Stimulated activated CD8-positive, alpha-beta memory T cell treated with anti-CD3 and anti-CD28 coated beads, Interleukin-2, amount 100 ng/mL, for 48 hours (primary cell): ENCODE measurements around the gene BLTP2.
"Not testable (repeated sequence)": the region's sequence is repeated elsewhere in the genome, so short reads cannot be mapped to it uniquely, and the experiment has no call there.

Experiments used
- DNase-seq, 2 donors: peaks; one replicate each; pipeline ENCODE4 v3.0.0-alpha.2; 2020; ENCODE audit warnings: low read depth in 2 of 2

The BLTP2 gene

GRCh38 chr17:28644787-28645575, at the start of gene BLTP2:
BLTP2 (minus strand) TSS chr17:28645158; CDS start chr17:28645056, 102 bp downstream.
- DNase-seq, result peak; percentile 92 to 95

GRCh38 chr17:28693869-28694268, 48.9 kb upstream of the BLTP2 start:
- DNase-seq, result no peak

- DNase-seq, result no peak
These were observed 44.1 kb upstream of the BLTP2 start for GRCh38 chr17:28689011-28689410.

GRCh38 chr17:28688481-28688880, 43.5 kb upstream of the BLTP2 start:
- DNase-seq, result no peak

- no peak for DNase-seq
These were observed 41.3 kb upstream of the BLTP2 start for GRCh38 chr17:28686296-28686695.

GRCh38 chr17:28685366-28685765, 40.4 kb upstream of the BLTP2 start:
- no peak for DNase-seq

- DNase-seq, result no peak
These were observed 40.0 kb upstream of the BLTP2 start for GRCh38 chr17:28684963-28685362.

GRCh38 chr17:28682655-28683054, 37.7 kb upstream of the BLTP2 start:
- no peak for DNase-seq

GRCh38 chr17:28675980-28676379, 31.0 kb upstream of the BLTP2 start:
- no peak for DNase-seq

GRCh38 chr17:28675490-28675889, 30.5 kb upstream of the BLTP2 start:
- no peak for DNase-seq

GRCh38 chr17:28669918-28670317, 25.0 kb upstream of the BLTP2 start:
- DNase-seq, result no peak

GRCh38 chr17:28667870-28668269, 22.9 kb upstream of the BLTP2 start:
- DNase-seq, result no peak

GRCh38 chr17:28665994-28666393, 21.0 kb upstream of the BLTP2 start:
- no peak for DNase-seq

- DNase-seq, result no peak
These were observed 18.8 kb upstream of the BLTP2 start for GRCh38 chr17:28663723-28664122.

- DNase-seq, result no peak
These were observed 17.5 kb upstream of the BLTP2 start for GRCh38 chr17:28662527-28662829.

GRCh38 chr17:28661635-28662526, 16.9 kb upstream of the BLTP2 start, which contains the start of the genes SDF2 and SUPT6H:
SDF2 (minus strand) TSS chr17:28661906; CDS start chr17:28661876, 30 bp downstream.
SUPT6H (plus strand) TSS chr17:28662205; CDS start chr17:28673402, 11,197 bp downstream.
- peak; percentile 87 to 94 for DNase-seq

GRCh38 chr17:28659497-28659881, 14.5 kb upstream of the BLTP2 start:
- DNase-seq, result not testable (repeated sequence)

- not testable (repeated sequence) for DNase-seq
These were observed 14.0 kb upstream of the BLTP2 start for GRCh38 chr17:28658766-28659496.

- not testable (repeated sequence) for DNase-seq
These were observed 13.4 kb upstream of the BLTP2 start for GRCh38 chr17:28658342-28658741.

GRCh38 chr17:28657756-28658155, 12.8 kb upstream of the BLTP2 start:
- DNase-seq, result no peak

GRCh38 chr17:28655160-28655559, 10.2 kb upstream of the BLTP2 start:
- no peak for DNase-seq

- DNase-seq, result no peak
These were observed 3.7 kb upstream of the BLTP2 start for GRCh38 chr17:28648698-28649097.
